Liver (tissue), 9 donors: Measurements from ENCODE around the gene EPHB2. TPM values are rescaled to one million over a fixed set of nuclear protein-coding genes. Genes with fewer than 3 reads are reported as not detected.

Experiments used
- DNase-seq: peaks from one replicate; pipeline ENCODE4 v3.0.0-alpha.2; 2017; ENCODE audit warnings: low spot score
- H3K27ac ChIP-seq, 2 donors: one replicate each; pipeline ENCODE4 v1.7.0; 2013; ENCODE audit warnings: inconsistent platforms in 2 of 2, low read length in 2 of 2, control low read depth in 1 of 2, low read depth in 1 of 2, mild to moderate bottlenecking in 1 of 2
- H3K27me3 ChIP-seq, 4 donors: one replicate each; pipeline versions ENCODE4 v1.6.1 to v1.7.0; 2013; ENCODE audit warnings: low read length in 3 of 4, inconsistent platforms in 1 of 4, mild to moderate bottlenecking in 1 of 4, moderate library complexity in 1 of 4; ENCODE audit not compliant: control insufficient read depth in 4 of 4, insufficient read depth in 4 of 4
- H3K36me3 ChIP-seq, 4 donors: one replicate each; pipeline versions ENCODE4 v1.6.1 to v1.7.0; 2013; ENCODE audit warnings: low read length in 3 of 4, mild to moderate bottlenecking in 3 of 4, low read depth in 1 of 4, moderate library complexity in 1 of 4; ENCODE audit not compliant: control insufficient read depth in 4 of 4, insufficient read depth in 3 of 4
- H3K4me1 ChIP-seq, 4 donors: one replicate each; pipeline versions ENCODE4 v1.6.1 to v1.7.0; 2013; ENCODE audit warnings: low read length in 3 of 4, mild to moderate bottlenecking in 3 of 4, moderate library complexity in 1 of 4; ENCODE audit not compliant: control insufficient read depth in 4 of 4, insufficient read depth in 4 of 4
- H3K4me3 ChIP-seq, 3 donors: one replicate each; pipeline versions ENCODE4 v1.6.1 to v1.7.0; 2013; ENCODE audit warnings: low read length in 3 of 3, control low read depth in 1 of 3, low read depth in 1 of 3, mild to moderate bottlenecking in 1 of 3
- H3K9ac ChIP-seq, 2 donors: one replicate each; pipeline ENCODE4 v1.7.0; 2013; ENCODE audit warnings: low read length in 2 of 2, mild to moderate bottlenecking in 2 of 2, moderate library complexity in 2 of 2, control low read depth in 1 of 2, low read depth in 1 of 2
- H3K9me3 ChIP-seq, 4 donors: one replicate each; pipeline versions ENCODE4 v1.6.1 to v1.7.0; 2013; ENCODE audit warnings: low read length in 3 of 4; ENCODE audit not compliant: control insufficient read depth in 4 of 4
- ATF3 ChIP-seq: IDR thresholded peaks from 2 replicates; pipeline ENCODE4 v1.6.1; 2016; ENCODE audit warnings: antibody characterized with exemption
- EGR1 ChIP-seq, 2 donors: IDR thresholded peaks; 2 replicates each; pipeline ENCODE4 v1.6.1; 2016 to 2018; ENCODE audit warnings: antibody characterized with exemption in 2 of 2, low read depth in 2 of 2
- FOXA1 ChIP-seq: IDR thresholded peaks from 2 replicates; pipeline ENCODE4 v1.6.1; 2016; ENCODE audit warnings: antibody characterized with exemption
- FOXA2 ChIP-seq: IDR thresholded peaks from 2 replicates; pipeline ENCODE4 v1.6.1; 2016; ENCODE audit warnings: antibody characterized with exemption
- GABPA ChIP-seq, 2 donors: IDR thresholded peaks in 1 of 2; conservative IDR thresholded peaks in 1 of 2; 2 replicates each; pipeline ENCODE4 v1.6.1; 2016; ENCODE audit warnings: antibody characterized with exemption in 2 of 2, mild to moderate bottlenecking in 1 of 2, moderate library complexity in 1 of 2
- HNF4A ChIP-seq, 2 donors: conservative IDR thresholded peaks; 2 replicates each; pipeline ENCODE4 v1.6.1; 2016; ENCODE audit warnings: antibody characterized with exemption in 2 of 2, mild to moderate bottlenecking in 2 of 2
- HNF4G ChIP-seq: IDR thresholded peaks from 2 replicates; pipeline ENCODE4 v1.6.1; 2016; ENCODE audit warnings: antibody characterized with exemption
- JUND ChIP-seq, 2 donors: IDR thresholded peaks; 2 replicates each; pipeline ENCODE4 v1.6.1; 2016; ENCODE audit warnings: antibody characterized with exemption in 2 of 2
- NR2F2 ChIP-seq: IDR thresholded peaks from 2 replicates; pipeline ENCODE4 v1.6.1; 2016; ENCODE audit warnings: antibody characterized with exemption
- RAD21 ChIP-seq, 2 donors: IDR thresholded peaks; 2 replicates each; pipeline ENCODE4 v1.6.1; 2016; ENCODE audit warnings: antibody characterized with exemption in 2 of 2, mild to moderate bottlenecking in 2 of 2
- REST ChIP-seq: IDR thresholded peaks from 2 replicates; pipeline ENCODE4 v1.6.1; 2016; ENCODE audit warnings: antibody characterized with exemption, mild to moderate bottlenecking
- RXRA ChIP-seq, 2 donors: IDR thresholded peaks; 2 replicates each; pipeline ENCODE4 v1.6.1; 2017 to 2018; ENCODE audit warnings: antibody characterized with exemption in 2 of 2, mild to moderate bottlenecking in 1 of 2
- SP1 ChIP-seq: IDR thresholded peaks from 2 replicates; pipeline ENCODE4 v1.6.1; 2018; ENCODE audit warnings: antibody characterized with exemption, mild to moderate bottlenecking
- YY1 ChIP-seq: IDR thresholded peaks from 2 replicates; pipeline ENCODE4 v1.6.1; 2016; ENCODE audit warnings: antibody characterized with exemption, mild to moderate bottlenecking
- WGBS: extraction: QIAGEN DNeasy Blood & Tissue Kit; methylation state at CpG from one replicate; pipeline ENCODE4 v1.1.7; 2013; 5-methylcytosine and 5-hydroxymethylcytosine counted together
- polyA plus RNA-seq, 2 donors: library from polyadenylated mRNA; stranded (reverse) in 1 of 2; unstranded in 1 of 2; fragments of 200-250 nt in 1 of 2; fragments of >200 nt in 1 of 2; fragmentation: Nextera tagmentation in 1 of 2; extraction: Ambion mirVana in 1 of 2; gene quantifications; one replicate each; pipeline versions ENCODE4 v1.2.1 to v1.2.3, GENCODE V29; 2013 to 2015
- total RNA-seq, 2 donors: library from RNA; depleted of rRNA; stranded (reverse); fragments of >200 nt; gene quantifications; one replicate each; pipeline ENCODE4 v1.2.3, GENCODE V29; 2014
- TF ChIP-seq, protein P1 (sequence below): IDR thresholded peaks from 2 replicates; pipeline ENCODE4 v1.6.1; 2016; ENCODE audit warnings: antibody characterized with exemption
- TF ChIP-seq, protein P2 (sequence below): fragments of 150-350 bp; IDR thresholded peaks from 2 replicates; pipeline ENCODE4 v1.5.1; 2017; ENCODE audit warnings: improper control_type of control experiment, low read depth, low read length; ENCODE audit not compliant: missing input control
- TF ChIP-seq, protein P3 (sequence below): IDR thresholded peaks from 2 replicates; pipeline ENCODE4 v1.6.1; 2016; ENCODE audit warnings: antibody characterized with exemption
- donor health status: healthy.
- donor health status: healthy.
- donor health status: healthy.
- donor health status: healthy.
- donor health status: healthy.

Gene EPHB2
- total and polyA plus RNA-seq, 4 donors = 0.07 to 1.0 (median 0.38) TPM

GRCh38 chr1:22670352-22670975 lies 40.2 kb upstream of the EPHB2 start:
- Histone ChIP-seq H3K27me3 (peaks cover 0 to 5% (median 2%) of the 10 kb centered on the region in 4 donors), H3K4me1 (no peaks in the 10 kb centered on the region), H3K36me3 (no peaks in the 10 kb centered on the region), H3K9ac (no peak overlapping the region), H3K9me3 (no peaks in the 10 kb centered on the region), H3K4me3 (no peak overlapping the region), H3K27ac (no peak overlapping the region)
- no peak for TF ChIP-seq RXRA (IDR thresholded peaks at IDR 0.05)
- TF ChIP-seq HNF4A (conservative IDR thresholded peaks at IDR 0.05) = no peak
- TF ChIP-seq GABPA (IDR thresholded peaks at IDR 0.05 in 1 of 2, conservative IDR thresholded peaks at IDR 0.05 in 1 of 2) = no peak
- no peak for TF ChIP-seq JUND (IDR thresholded peaks at IDR 0.05)
- no peak for TF ChIP-seq EGR1 (IDR thresholded peaks at IDR 0.05; ENCODE audit: low read depth in 2 of 2)
- TF ChIP-seq NR2F2 = no peak
- TF ChIP-seq HNF4G = no peak
- TF ChIP-seq ATF3 = no peak
- TF ChIP-seq RAD21 (IDR thresholded peaks at IDR 0.05) = no peak
- WGBS = 52% methylated on average over 12 of the region's 12 CpGs
- DNase-seq = no peak

DNA sequence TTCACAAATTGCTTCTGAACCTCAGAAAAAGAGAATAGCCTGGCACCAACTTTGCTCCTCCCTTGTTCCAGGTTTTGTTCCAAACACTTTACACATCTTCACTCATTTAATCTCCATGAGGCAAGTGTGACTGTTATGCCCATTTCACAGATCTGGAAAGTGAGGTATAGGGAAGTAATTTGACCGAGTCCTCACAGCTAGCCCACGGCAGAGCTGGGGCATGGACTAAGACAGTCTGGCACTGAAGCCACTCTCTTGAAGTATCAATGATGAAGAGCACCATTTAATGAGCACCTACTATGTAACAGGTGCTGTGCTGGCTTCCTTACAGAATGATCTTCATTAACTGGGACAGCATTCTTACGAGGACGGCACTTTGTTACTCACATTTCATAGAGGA lies 38.6 kb upstream of the EPHB2 start:
- Histone ChIP-seq H3K9ac (no peak overlapping the region), H3K4me1 (no peaks in the 10 kb centered on the region), H3K27ac (no peak overlapping the region), H3K9me3 (no peaks in the 10 kb centered on the region), H3K36me3 (no peaks in the 10 kb centered on the region), H3K27me3 (peaks cover 0 to 5% (median 2%) of the 10 kb centered on the region in 4 donors), H3K4me3 (no peak overlapping the region)
- no peak for TF ChIP-seq ATF3
- TF ChIP-seq, protein P1, sequence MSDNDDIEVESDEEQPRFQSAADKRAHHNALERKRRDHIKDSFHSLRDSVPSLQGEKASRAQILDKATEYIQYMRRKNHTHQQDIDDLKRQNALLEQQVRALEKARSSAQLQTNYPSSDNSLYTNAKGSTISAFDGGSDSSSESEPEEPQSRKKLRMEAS = no peak
- TF ChIP-seq, protein P2, sequence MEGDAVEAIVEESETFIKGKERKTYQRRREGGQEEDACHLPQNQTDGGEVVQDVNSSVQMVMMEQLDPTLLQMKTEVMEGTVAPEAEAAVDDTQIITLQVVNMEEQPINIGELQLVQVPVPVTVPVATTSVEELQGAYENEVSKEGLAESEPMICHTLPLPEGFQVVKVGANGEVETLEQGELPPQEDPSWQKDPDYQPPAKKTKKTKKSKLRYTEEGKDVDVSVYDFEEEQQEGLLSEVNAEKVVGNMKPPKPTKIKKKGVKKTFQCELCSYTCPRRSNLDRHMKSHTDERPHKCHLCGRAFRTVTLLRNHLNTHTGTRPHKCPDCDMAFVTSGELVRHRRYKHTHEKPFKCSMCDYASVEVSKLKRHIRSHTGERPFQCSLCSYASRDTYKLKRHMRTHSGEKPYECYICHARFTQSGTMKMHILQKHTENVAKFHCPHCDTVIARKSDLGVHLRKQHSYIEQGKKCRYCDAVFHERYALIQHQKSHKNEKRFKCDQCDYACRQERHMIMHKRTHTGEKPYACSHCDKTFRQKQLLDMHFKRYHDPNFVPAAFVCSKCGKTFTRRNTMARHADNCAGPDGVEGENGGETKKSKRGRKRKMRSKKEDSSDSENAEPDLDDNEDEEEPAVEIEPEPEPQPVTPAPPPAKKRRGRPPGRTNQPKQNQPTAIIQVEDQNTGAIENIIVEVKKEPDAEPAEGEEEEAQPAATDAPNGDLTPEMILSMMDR = no peak
- no peak for TF ChIP-seq FOXA2
- no peak for TF ChIP-seq RAD21 (IDR thresholded peaks at IDR 0.05)
- no peak for TF ChIP-seq YY1
- TF ChIP-seq HNF4G = no peak
- TF ChIP-seq RXRA (IDR thresholded peaks at IDR 0.05) = no peak
- TF ChIP-seq, protein P3, sequence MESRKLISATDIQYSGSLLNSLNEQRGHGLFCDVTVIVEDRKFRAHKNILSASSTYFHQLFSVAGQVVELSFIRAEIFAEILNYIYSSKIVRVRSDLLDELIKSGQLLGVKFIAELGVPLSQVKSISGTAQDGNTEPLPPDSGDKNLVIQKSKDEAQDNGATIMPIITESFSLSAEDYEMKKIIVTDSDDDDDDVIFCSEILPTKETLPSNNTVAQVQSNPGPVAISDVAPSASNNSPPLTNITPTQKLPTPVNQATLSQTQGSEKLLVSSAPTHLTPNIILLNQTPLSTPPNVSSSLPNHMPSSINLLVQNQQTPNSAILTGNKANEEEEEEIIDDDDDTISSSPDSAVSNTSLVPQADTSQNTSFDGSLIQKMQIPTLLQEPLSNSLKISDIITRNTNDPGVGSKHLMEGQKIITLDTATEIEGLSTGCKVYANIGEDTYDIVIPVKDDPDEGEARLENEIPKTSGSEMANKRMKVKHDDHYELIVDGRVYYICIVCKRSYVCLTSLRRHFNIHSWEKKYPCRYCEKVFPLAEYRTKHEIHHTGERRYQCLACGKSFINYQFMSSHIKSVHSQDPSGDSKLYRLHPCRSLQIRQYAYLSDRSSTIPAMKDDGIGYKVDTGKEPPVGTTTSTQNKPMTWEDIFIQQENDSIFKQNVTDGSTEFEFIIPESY = no peak
- TF ChIP-seq NR2F2 = no peak
- no peak for TF ChIP-seq EGR1 (IDR thresholded peaks at IDR 0.05; ENCODE audit: low read depth in 2 of 2)
- no peak for TF ChIP-seq HNF4A (conservative IDR thresholded peaks at IDR 0.05)
- no peak for TF ChIP-seq REST
- no peak for TF ChIP-seq SP1
- no peak for TF ChIP-seq GABPA (IDR thresholded peaks at IDR 0.05 in 1 of 2, conservative IDR thresholded peaks at IDR 0.05 in 1 of 2)
- no peak for TF ChIP-seq FOXA1
- DNase-seq = no peak
- WGBS = 81% methylated on average over 4 of the region's 4 CpGs
